DND-41 (cell line): ENCODE data around the gene VSX1.

Experiments used
- EZH2 ChIP-seq: IDR thresholded peaks from 3 replicates; pipeline ENCODE4 v1.6.1; 2012; ENCODE audit warnings: borderline replicate concordance, low read depth, mild to moderate bottlenecking, moderate library complexity, low read length, inconsistent platforms; ENCODE audit not compliant: severe bottlenecking
- TF ChIP-seq, protein P1 (sequence below): IDR thresholded peaks from 2 replicates; pipeline ENCODE4 v1.5.1; 2012; ENCODE audit warnings: borderline replicate concordance, low read length, moderate library complexity, mild to moderate bottlenecking; ENCODE audit not compliant: poor library complexity, severe bottlenecking; ENCODE audit errors: extremely low read depth

DNA sequence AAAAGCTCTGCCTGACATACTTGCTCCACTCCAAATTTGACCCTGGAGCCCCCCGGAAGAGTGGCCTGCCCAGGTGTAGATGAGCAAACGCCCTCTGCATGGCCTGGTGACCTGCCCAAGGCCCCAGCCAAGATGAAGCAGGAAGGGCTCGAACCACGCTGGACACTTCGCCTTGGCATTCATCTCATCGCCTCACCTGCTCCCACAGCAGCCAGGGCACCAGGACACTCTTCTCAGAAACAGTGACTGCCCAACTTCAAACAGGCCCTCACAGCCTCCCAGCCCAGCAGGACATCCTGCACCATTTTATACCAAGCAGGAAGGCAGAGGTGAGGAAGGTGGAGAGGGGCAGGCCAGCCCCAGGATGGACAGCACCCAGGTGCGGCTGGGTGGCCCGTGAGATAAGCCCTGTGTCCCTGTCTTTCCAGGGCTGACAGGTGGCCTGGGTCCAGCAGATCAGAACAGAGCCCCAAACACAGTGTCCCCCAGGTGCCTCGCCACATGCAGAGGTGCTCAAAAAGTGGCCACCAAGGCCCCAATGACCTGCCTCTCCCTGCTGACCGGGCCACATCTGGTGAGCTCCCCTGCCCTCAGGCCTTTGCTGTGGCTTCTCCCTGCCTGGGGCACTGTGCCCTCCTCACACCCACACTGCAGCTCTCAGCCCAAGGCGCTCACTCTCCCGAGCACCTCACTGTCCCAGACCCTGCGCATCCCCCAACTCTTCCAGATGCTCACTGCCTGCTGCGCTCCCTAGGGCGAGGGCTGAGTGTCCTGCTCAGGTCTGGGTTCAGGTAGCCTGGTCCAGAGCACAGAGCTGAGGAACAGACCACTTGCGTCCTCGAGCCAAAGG is 31.2 kb downstream of the VSX1 start:
- TF ChIP-seq, protein P1, sequence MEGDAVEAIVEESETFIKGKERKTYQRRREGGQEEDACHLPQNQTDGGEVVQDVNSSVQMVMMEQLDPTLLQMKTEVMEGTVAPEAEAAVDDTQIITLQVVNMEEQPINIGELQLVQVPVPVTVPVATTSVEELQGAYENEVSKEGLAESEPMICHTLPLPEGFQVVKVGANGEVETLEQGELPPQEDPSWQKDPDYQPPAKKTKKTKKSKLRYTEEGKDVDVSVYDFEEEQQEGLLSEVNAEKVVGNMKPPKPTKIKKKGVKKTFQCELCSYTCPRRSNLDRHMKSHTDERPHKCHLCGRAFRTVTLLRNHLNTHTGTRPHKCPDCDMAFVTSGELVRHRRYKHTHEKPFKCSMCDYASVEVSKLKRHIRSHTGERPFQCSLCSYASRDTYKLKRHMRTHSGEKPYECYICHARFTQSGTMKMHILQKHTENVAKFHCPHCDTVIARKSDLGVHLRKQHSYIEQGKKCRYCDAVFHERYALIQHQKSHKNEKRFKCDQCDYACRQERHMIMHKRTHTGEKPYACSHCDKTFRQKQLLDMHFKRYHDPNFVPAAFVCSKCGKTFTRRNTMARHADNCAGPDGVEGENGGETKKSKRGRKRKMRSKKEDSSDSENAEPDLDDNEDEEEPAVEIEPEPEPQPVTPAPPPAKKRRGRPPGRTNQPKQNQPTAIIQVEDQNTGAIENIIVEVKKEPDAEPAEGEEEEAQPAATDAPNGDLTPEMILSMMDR = no peak
- no peak for TF ChIP-seq EZH2
